ENCODE data around the gene NRAP. TPM values are rescaled to one million over a fixed set of nuclear protein-coding genes. Genes with fewer than 3 reads are reported as not detected.

Gene NRAP
- polyA plus RNA-seq, 2 donors = 0.02 to 0.04 TPM

DNA sequence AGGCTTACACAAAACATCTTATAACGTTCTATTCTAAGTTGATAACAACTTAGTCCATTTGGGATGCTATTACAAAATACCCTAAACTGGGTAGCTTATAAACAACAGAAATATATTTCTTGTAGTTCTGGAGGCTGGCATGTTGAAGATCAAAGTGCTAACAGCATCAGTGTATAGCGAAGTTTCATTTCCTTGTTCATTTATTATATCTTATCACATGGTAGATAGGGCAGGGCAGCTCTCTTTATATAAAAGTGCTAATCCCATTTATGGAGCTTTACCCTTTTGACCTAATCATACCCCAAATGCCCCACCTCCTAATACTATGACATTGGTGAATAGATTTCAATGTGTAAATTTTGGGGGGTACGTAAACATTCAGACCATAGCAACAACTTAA lies 22.2 kb upstream of the NRAP start:
- WGBS, 2 donors = 84 to 95% methylated on average over 3 of the region's 3 CpGs
- no peaks in the 10 kb centered on the region for H3K4me1 ChIP-seq (ENCODE audit: control insufficient read depth in 2 of 2, insufficient read depth in 2 of 2, low read length in 1 of 2)
- no peaks in the 10 kb centered on the region for H3K27me3 ChIP-seq (ENCODE audit: control insufficient read depth in 1 of 2, insufficient read depth in 2 of 2, low read length in 2 of 2)
- no peak overlapping the region for H3K27ac ChIP-seq (ENCODE audit: low read depth in 2 of 2, low read length in 1 of 2)
- H3K4me3 ChIP-seq (ENCODE audit: low read depth in 1 of 2, low read length in 2 of 2) = no peak overlapping the region
- no peaks in the 10 kb centered on the region for H3K36me3 ChIP-seq (ENCODE audit: control insufficient read depth in 2 of 2, insufficient read depth in 2 of 2, low read length in 1 of 2)
- H3K9me3 ChIP-seq (ENCODE audit: control insufficient read depth in 2 of 2, insufficient read depth in 1 of 2, low read depth in 1 of 2, low read length in 1 of 2) = no peaks in the 10 kb centered on the region

- no peak overlapping the region for H3K27ac ChIP-seq (ENCODE audit: low read depth in 2 of 2, low read length in 1 of 2)
- no peaks in the 10 kb centered on the region for H3K9me3 ChIP-seq (ENCODE audit: control insufficient read depth in 2 of 2, insufficient read depth in 1 of 2, low read depth in 1 of 2, low read length in 1 of 2)
- H3K27me3 ChIP-seq (ENCODE audit: control insufficient read depth in 1 of 2, insufficient read depth in 2 of 2, low read length in 2 of 2) = no peaks in the 10 kb centered on the region
- no peak overlapping the region for H3K4me3 ChIP-seq (ENCODE audit: low read depth in 1 of 2, low read length in 2 of 2)
- WGBS, 2 donors = 85 to 93% methylated on average over 2 of the region's 2 CpGs
- H3K36me3 ChIP-seq (ENCODE audit: control insufficient read depth in 2 of 2, insufficient read depth in 2 of 2, low read length in 1 of 2) = no peaks in the 10 kb centered on the region
- no peaks in the 10 kb centered on the region for H3K4me1 ChIP-seq (ENCODE audit: control insufficient read depth in 2 of 2, insufficient read depth in 2 of 2, low read length in 1 of 2)
Measured at GRCh38 chr10:113683300-113683699, 19.5 kb upstream of the NRAP start.

DNA sequence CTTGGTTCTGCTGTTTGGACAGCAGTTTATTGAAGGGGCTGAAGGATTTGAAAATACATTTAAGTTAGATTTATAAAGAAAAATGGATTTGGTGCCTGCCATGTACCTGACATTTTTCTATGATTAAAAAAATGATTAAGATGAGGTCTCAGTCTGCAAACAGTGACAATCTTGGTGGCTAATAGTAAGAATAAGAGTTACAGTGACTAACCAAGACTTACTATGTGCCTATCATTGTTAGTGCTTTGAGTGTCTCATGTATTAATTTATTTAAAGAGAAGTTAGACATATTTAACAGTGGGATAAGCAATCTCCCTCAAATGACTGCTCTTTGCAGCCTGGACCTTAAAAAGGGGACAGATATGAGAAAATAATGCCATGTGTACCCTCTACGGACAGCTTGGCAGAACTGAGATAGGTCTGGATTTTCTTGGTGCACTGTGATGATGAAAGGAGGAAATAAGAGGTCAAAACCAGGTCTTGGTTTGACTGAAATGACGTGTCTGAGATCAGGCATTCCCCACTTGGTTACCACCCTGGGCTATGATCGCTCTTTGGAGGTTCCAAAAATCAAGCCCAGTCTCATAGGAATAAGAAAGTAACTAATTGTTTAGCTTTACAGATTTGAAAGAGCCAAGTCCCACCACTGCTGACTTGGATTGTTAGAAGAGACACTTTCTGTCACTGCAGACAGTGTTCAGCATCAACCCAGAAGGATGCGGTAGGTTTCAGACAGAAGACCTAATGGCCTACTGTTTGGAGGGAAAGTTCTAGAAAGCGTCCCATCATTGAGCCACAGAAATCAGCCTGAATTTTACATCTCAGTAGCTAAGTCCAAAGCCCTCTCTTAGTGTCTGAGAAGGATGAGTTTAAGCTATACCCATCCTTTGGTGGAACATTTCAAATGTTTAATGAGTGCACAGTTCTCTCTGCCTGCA lies 18.0 kb upstream of the NRAP start:
- Histone ChIP-seq H3K4me3 (ENCODE audit: low read depth in 1 of 2, low read length in 2 of 2) (no peak overlapping the region), H3K9me3 (ENCODE audit: control insufficient read depth in 2 of 2, insufficient read depth in 1 of 2, low read depth in 1 of 2, low read length in 1 of 2) (no peaks in the 10 kb centered on the region)
- 66 to 68% methylated on average over 5 of the region's 5 CpGs for WGBS, 2 donors

GRCh38 chr10:113680190-113681111 lies 16.6 kb upstream of the NRAP start:
- 3% methylated on average over 28 of the region's 28 CpGs for WGBS, 2 donors
- Histone ChIP-seq H3K27me3 (ENCODE audit: control insufficient read depth in 1 of 2, insufficient read depth in 2 of 2, low read length in 2 of 2) (no peaks in the 10 kb centered on the region), H3K4me3 (ENCODE audit: low read depth in 1 of 2, low read length in 2 of 2) (peak overlapping the region; percentile 80 to 97), H3K36me3 (ENCODE audit: control insufficient read depth in 2 of 2, insufficient read depth in 2 of 2, low read length in 1 of 2) (no peaks in the 10 kb centered on the region), H3K4me1 (ENCODE audit: control insufficient read depth in 2 of 2, insufficient read depth in 2 of 2, low read length in 1 of 2) (no peaks in the 10 kb centered on the region), H3K9me3 (ENCODE audit: control insufficient read depth in 2 of 2, insufficient read depth in 1 of 2, low read depth in 1 of 2, low read length in 1 of 2) (no peaks in the 10 kb centered on the region), H3K27ac (ENCODE audit: low read depth in 2 of 2, low read length in 1 of 2) (peak overlapping the region; percentile 91 to 95)

More for the DNA sequence above, 18.0 kb upstream of the NRAP start:
- Histone ChIP-seq H3K36me3 (ENCODE audit: control insufficient read depth in 2 of 2, insufficient read depth in 2 of 2, low read length in 1 of 2) (no peaks in the 10 kb centered on the region), H3K4me1 (ENCODE audit: control insufficient read depth in 2 of 2, insufficient read depth in 2 of 2, low read length in 1 of 2) (no peaks in the 10 kb centered on the region), H3K27me3 (ENCODE audit: control insufficient read depth in 1 of 2, insufficient read depth in 2 of 2, low read length in 2 of 2) (no peaks in the 10 kb centered on the region), H3K27ac (ENCODE audit: low read depth in 2 of 2, low read length in 1 of 2) (peak overlapping the region; percentile 1 to 58)

DNA sequence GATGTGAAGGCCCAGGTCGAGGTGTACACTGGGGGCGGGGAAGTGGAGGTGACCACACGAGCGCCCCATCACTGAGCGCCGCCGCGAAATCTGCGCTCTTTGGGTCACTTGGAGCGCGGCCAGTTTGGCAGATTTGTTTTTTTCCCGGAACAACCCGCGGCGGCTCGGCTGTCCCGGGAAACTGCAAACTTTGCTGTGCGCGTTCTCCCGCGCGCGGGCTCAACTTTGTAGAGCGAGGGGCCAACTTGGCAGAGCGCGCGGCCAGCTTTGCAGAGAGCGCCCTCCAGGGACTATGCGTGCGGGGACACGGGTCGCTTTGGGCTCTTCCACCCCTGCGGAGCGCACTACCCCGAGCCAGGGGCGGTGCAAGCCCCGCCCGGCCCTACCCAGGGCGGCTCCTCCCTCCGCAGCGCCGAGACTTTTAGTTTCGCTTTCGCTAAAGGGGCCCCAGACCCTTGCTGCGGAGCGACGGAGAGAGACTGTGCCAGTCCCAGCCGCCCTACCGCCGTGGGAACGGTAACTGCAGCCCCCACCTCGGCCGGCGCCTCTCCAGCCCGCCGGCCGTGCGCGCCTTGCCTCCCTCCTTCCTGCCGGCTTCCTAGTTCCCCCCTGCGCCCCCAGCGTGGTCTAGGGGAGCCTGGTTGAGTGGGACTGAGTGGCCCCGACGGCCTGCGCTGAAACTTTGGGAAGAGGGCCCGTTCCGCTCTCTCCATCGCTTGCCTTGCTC lies 15.8 kb upstream of the NRAP start, which contains the start of gene CASP7:
Gene CASP7, plus strand, starts transcription at position 450 of the 727 bp plus-strand sequence. CDS start 17,582 bp downstream, outside the sequence.
- Histone ChIP-seq H3K27me3 (ENCODE audit: control insufficient read depth in 1 of 2, insufficient read depth in 2 of 2, low read length in 2 of 2) (no peaks in the 10 kb centered on the region), H3K27ac (ENCODE audit: low read depth in 2 of 2, low read length in 1 of 2) (peak within 1 kb of the TSS; percentile 91 to 95), H3K4me3 (ENCODE audit: low read depth in 1 of 2, low read length in 2 of 2) (peak within 1 kb of the TSS; percentile 80 to 97), H3K36me3 (ENCODE audit: control insufficient read depth in 2 of 2, insufficient read depth in 2 of 2, low read length in 1 of 2) (no peaks in the 10 kb centered on the region), H3K9me3 (ENCODE audit: control insufficient read depth in 2 of 2, insufficient read depth in 1 of 2, low read depth in 1 of 2, low read length in 1 of 2) (no peaks in the 10 kb centered on the region), H3K4me1 (ENCODE audit: control insufficient read depth in 2 of 2, insufficient read depth in 2 of 2, low read length in 1 of 2) (no peaks in the 10 kb centered on the region)
- WGBS, 2 donors = 0% methylated on average over 57 to 68 of the region's 68 CpGs

- Histone ChIP-seq H3K4me3 (ENCODE audit: low read depth in 1 of 2, low read length in 2 of 2) (no peak overlapping the region), H3K27me3 (ENCODE audit: control insufficient read depth in 1 of 2, insufficient read depth in 2 of 2, low read length in 2 of 2) (peaks cover 0 to 3% of the 10 kb centered on the region in 2 donors), H3K4me1 (ENCODE audit: control insufficient read depth in 2 of 2, insufficient read depth in 2 of 2, low read length in 1 of 2) (peaks cover 0 to 3% of the 10 kb centered on the region in 2 donors), H3K9me3 (ENCODE audit: control insufficient read depth in 2 of 2, insufficient read depth in 1 of 2, low read depth in 1 of 2, low read length in 1 of 2) (peaks cover 0 to 2% of the 10 kb centered on the region in 2 donors), H3K36me3 (ENCODE audit: control insufficient read depth in 2 of 2, insufficient read depth in 2 of 2, low read length in 1 of 2) (no peaks in the 10 kb centered on the region), H3K27ac (ENCODE audit: low read depth in 2 of 2, low read length in 1 of 2) (no peak overlapping the region)
- WGBS, 2 donors = 45 to 52% methylated on average over 5 of the region's 5 CpGs
Measured at GRCh38 chr10:113666682-113667252, 2.9 kb upstream of the NRAP start.

DNA sequence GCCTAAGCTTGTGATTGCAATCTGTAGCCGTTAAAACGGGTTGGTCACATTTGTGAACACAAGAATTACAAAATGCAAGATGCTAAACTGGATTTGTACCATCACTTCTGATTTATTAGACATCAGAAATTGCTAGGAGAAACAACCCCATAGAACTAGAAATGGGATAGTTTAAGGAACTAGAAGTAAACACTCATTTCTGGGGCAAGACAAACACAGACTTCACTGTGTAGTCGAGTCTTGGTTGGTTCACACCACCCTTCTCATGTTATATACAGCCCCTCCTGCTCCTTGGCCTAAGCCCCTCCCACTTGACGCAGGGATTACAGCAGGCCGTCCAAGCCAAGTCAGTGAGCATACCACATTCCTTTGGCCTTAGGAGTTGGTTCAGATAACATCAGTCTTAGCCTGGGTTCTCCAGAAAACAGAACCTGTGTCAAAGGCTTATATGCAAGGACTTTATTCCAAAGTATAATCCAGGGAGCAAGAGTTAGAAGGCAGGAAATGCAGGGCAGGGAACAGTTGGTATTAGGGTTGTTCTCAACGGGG lies 2.0 kb upstream of the NRAP start:
- H3K36me3 ChIP-seq (ENCODE audit: control insufficient read depth in 2 of 2, insufficient read depth in 2 of 2, low read length in 1 of 2) = no peaks in the 10 kb centered on the region
- no peak overlapping the region for H3K27ac ChIP-seq (ENCODE audit: low read depth in 2 of 2, low read length in 1 of 2)
- WGBS, 2 donors = 57 to 58% methylated on average over 6 of the region's 6 CpGs
- peaks cover 0 to 2% of the 10 kb centered on the region in 2 donors for H3K9me3 ChIP-seq (ENCODE audit: control insufficient read depth in 2 of 2, insufficient read depth in 1 of 2, low read depth in 1 of 2, low read length in 1 of 2)
- H3K4me1 ChIP-seq (ENCODE audit: control insufficient read depth in 2 of 2, insufficient read depth in 2 of 2, low read length in 1 of 2) = peaks cover 0 to 3% of the 10 kb centered on the region in 2 donors
- peaks cover 0 to under 1% of the 10 kb centered on the region in 2 donors for H3K27me3 ChIP-seq (ENCODE audit: control insufficient read depth in 1 of 2, insufficient read depth in 2 of 2, low read length in 2 of 2)
- H3K4me3 ChIP-seq (ENCODE audit: low read depth in 1 of 2, low read length in 2 of 2) = no peak overlapping the region

- Histone ChIP-seq H3K9me3 (ENCODE audit: control insufficient read depth in 2 of 2, insufficient read depth in 1 of 2, low read depth in 1 of 2, low read length in 1 of 2) (no peaks in the 10 kb centered on the region), H3K27ac (ENCODE audit: low read depth in 2 of 2, low read length in 1 of 2) (no peak overlapping the region), H3K36me3 (ENCODE audit: control insufficient read depth in 2 of 2, insufficient read depth in 2 of 2, low read length in 1 of 2) (no peaks in the 10 kb centered on the region), H3K4me1 (ENCODE audit: control insufficient read depth in 2 of 2, insufficient read depth in 2 of 2, low read length in 1 of 2) (peaks cover 0 to 3% of the 10 kb centered on the region in 2 donors), H3K27me3 (ENCODE audit: control insufficient read depth in 1 of 2, insufficient read depth in 2 of 2, low read length in 2 of 2) (no peaks in the 10 kb centered on the region), H3K4me3 (ENCODE audit: low read depth in 1 of 2, low read length in 2 of 2) (no peak overlapping the region)
- WGBS, 2 donors = 80 to 88% methylated on average over 4 of the region's 4 CpGs
Measured at GRCh38 chr10:113665352-113665751, 1.5 kb upstream of the NRAP start.

Measured in esophagus (tissue), 2 donors.